IMR-90 (cell line): ENCODE measurements around the gene TYW5. TPM values are rescaled to one million over a fixed set of nuclear protein-coding genes. Genes with fewer than 3 reads are reported as not detected.

Experiments used
- ATAC-seq: fragments of 200-7000 bp; cut with Tn5 transposase; 2 replicates; pipeline ENCODE4 v1.9.1; 2020; ENCODE audit warnings: low read depth, mild to moderate bottlenecking, moderate library complexity
- BruUV-seq: library from RNA; stranded (reverse); fragments of 400-500 nt; replicated peaks from 2 replicates; lab custom pipeline; 2021; lab: Mats Ljungman, UMichigan
- CTCF ChIA-PET: fragments of 300-600 bp; formaldehyde crosslinking; extraction: SDS; loops from one replicate; lab custom pipeline; 2021; ENCODE audit warnings: antibody characterized with exemption; lab: Yijun Ruan, JAX
- POLR2A ChIA-PET: fragments of 300-600 bp; sonication (Branson Sonifier 250); formaldehyde crosslinking; loops from one replicate; lab custom pipeline; 2022; ENCODE audit warnings: antibody characterized with exemption; ENCODE audit not compliant: unreplicated experiment; lab: Charles Lee
- DNase-seq: peaks from one replicate; pipeline ENCODE4 v3.0.0; 2013
- H2AFZ ChIP-seq: replicated peaks from 2 replicates; pipeline ENCODE3; 2013; ENCODE audit warnings: low read length, mild to moderate bottlenecking; ENCODE audit not compliant: poor library complexity
- H2AK5ac ChIP-seq: 2 replicates; pipeline ENCODE4 v1.6.1; 2013; ENCODE audit warnings: low read depth, low read length, inconsistent platforms
- H2AK9ac ChIP-seq: replicated peaks from 2 replicates; pipeline ENCODE3; 2013; ENCODE audit warnings: mild to moderate bottlenecking, low read depth, low read length, moderate library complexity; ENCODE audit not compliant: poor library complexity
- H2BK120ac ChIP-seq: 2 replicates; pipeline ENCODE4 v1.6.1; 2013; ENCODE audit warnings: low read depth, low read length, inconsistent platforms
- H2BK15ac ChIP-seq: 3 replicates; pipeline ENCODE4 v1.6.1; 2013; ENCODE audit warnings: low read depth, low read length, inconsistent platforms
- H2BK20ac ChIP-seq: 2 replicates; pipeline ENCODE4 v1.6.1; 2013; ENCODE audit warnings: low read depth, mild to moderate bottlenecking, inconsistent platforms, low read length, moderate library complexity
- H2BK5ac ChIP-seq: 2 replicates; pipeline ENCODE4 v1.6.1; 2013; ENCODE audit warnings: mild to moderate bottlenecking, low read depth, low read length, inconsistent platforms; ENCODE audit not compliant: poor library complexity, severe bottlenecking
- H3K14ac ChIP-seq: replicated peaks from 2 replicates; pipeline ENCODE4 v1.6.1; 2013; ENCODE audit warnings: low read depth, low read length, inconsistent platforms
- H3K18ac ChIP-seq: 2 replicates; pipeline ENCODE4 v1.6.1; 2013; ENCODE audit warnings: low read depth, low read length, control low read depth
- H3K23ac ChIP-seq: 2 replicates; pipeline ENCODE4 v1.6.1; 2013; ENCODE audit warnings: low read depth, low read length, inconsistent platforms
- H3K27ac ChIP-seq: 2 replicates; pipeline ENCODE4 v1.5.1; 2013; ENCODE audit warnings: mild to moderate bottlenecking, control low read depth, low read length; ENCODE audit not compliant: insufficient read depth
- H3K27me3 ChIP-seq: 2 replicates; pipeline ENCODE4 v1.6.1; 2013; ENCODE audit warnings: low read length; ENCODE audit not compliant: control insufficient read depth, insufficient read depth
- H3K36me3 ChIP-seq: 2 replicates; pipeline ENCODE4 v1.6.1; 2013; ENCODE audit warnings: low read length, mixed read lengths; ENCODE audit not compliant: control insufficient read depth, insufficient read depth
- H3K4ac ChIP-seq: 2 replicates; pipeline ENCODE4 v1.6.1; 2013; ENCODE audit warnings: low read depth, low read length, inconsistent platforms
- H3K4me1 ChIP-seq: 2 replicates; pipeline ENCODE4 v1.6.1; 2013; ENCODE audit warnings: low read length, mixed read lengths; ENCODE audit not compliant: control insufficient read depth, insufficient read depth
- H3K4me2 ChIP-seq: 2 replicates; pipeline ENCODE4 v1.6.1; 2013; ENCODE audit warnings: low read depth, mild to moderate bottlenecking, control low read depth, low read length, moderate library complexity
- H3K4me3 ChIP-seq: 2 replicates; pipeline ENCODE4 v1.5.1; 2013; ENCODE audit warnings: low read depth, mild to moderate bottlenecking, control low read depth, low read length, moderate library complexity; ENCODE audit not compliant: insufficient read depth
- H3K56ac ChIP-seq: 2 replicates; pipeline ENCODE4 v1.6.1; 2013; ENCODE audit warnings: low read length, inconsistent platforms; ENCODE audit not compliant: insufficient read depth; ENCODE audit errors: extremely low read depth
- H3K79me1 ChIP-seq, 2 experiments: 2 replicates each; pipeline ENCODE4 v1.6.1; 2013; ENCODE audit warnings: low read length in 2 of 2, inconsistent platforms in 1 of 2, low read depth in 1 of 2
- H3K9ac ChIP-seq: 2 replicates; pipeline ENCODE4 v1.6.1; 2013; ENCODE audit warnings: low read depth, low read length, control low read depth
- H3K9me1 ChIP-seq: 2 replicates; pipeline ENCODE4 v1.6.1; 2013; ENCODE audit warnings: low read length, inconsistent platforms; ENCODE audit not compliant: insufficient read depth
- H3K9me3 ChIP-seq: 2 replicates; pipeline ENCODE4 v1.6.1; 2013; ENCODE audit warnings: low read length; ENCODE audit not compliant: control insufficient read depth, insufficient read depth
- H4K20me1 ChIP-seq: 2 replicates; pipeline ENCODE4 v1.6.1; 2013; ENCODE audit warnings: low read length, inconsistent platforms; ENCODE audit not compliant: insufficient read depth
- H4K5ac ChIP-seq: 2 replicates; pipeline ENCODE4 v1.6.1; 2013; ENCODE audit warnings: mild to moderate bottlenecking, low read depth, low read length, control low read depth
- H4K8ac ChIP-seq, 2 experiments: 2 replicates each; pipeline ENCODE4 v1.6.1; 2013; ENCODE audit warnings: low read depth in 2 of 2, low read length in 2 of 2, control low read depth in 1 of 2, inconsistent platforms in 1 of 2
- H4K91ac ChIP-seq: 2 replicates; pipeline ENCODE4 v1.6.1; 2013; ENCODE audit warnings: low read depth, low read length, inconsistent platforms; ENCODE audit not compliant: insufficient read depth
- MAFK ChIP-seq: IDR thresholded peaks from 2 replicates; pipeline ENCODE4 v1.6.1; 2012; ENCODE audit warnings: low read depth, low read length, improper control_type of control experiment
- MAZ ChIP-seq: IDR thresholded peaks from 2 replicates; pipeline ENCODE4 v1.6.1; 2012; ENCODE audit warnings: low read depth, mild to moderate bottlenecking, low read length, improper control_type of control experiment, moderate library complexity, borderline replicate concordance
- RCOR1 ChIP-seq: IDR thresholded peaks from 2 replicates; pipeline ENCODE4 v1.6.1; 2012; ENCODE audit warnings: mild to moderate bottlenecking, low read length, improper control_type of control experiment; ENCODE audit not compliant: insufficient replicate concordance
- RFX5 ChIP-seq: IDR thresholded peaks from 2 replicates; pipeline ENCODE4 v1.8.0; 2012; ENCODE audit warnings: low read depth, mild to moderate bottlenecking, low read length, moderate library complexity
- WGBS, 2 experiments: methylation state at CpG; one replicate each; pipeline versions ENCODE4 v1.1.5 to v1.1.7; 2013; ENCODE audit warnings: missing lambda C conversion rate in 2 of 2; ENCODE audit not compliant: insufficient read length in 1 of 2; ENCODE audit errors: extremely low coverage in 2 of 2; 5-methylcytosine and 5-hydroxymethylcytosine counted together
- dilution Hi-C: fragments of 300-500 bp; cut with HindIII; formaldehyde crosslinking; loops from one replicate; pipeline ENCODE4 v1.14.3; 2018; ENCODE audit warnings: low sequenced_read_pairs; ENCODE audit not compliant: unreplicated experiment
- in situ Hi-C: fragments of 300-500 bp; cut with MboI; formaldehyde crosslinking; loops from 3 replicates; pipeline ENCODE4 v1.14.3; 2019; ENCODE audit warnings: low sequenced_read_pairs, inconsistent platforms, mixed read lengths
- intact Hi-C: fragments of 100-400 bp; cut with micrococcal nuclease; formaldehyde crosslinking; loops from 2 replicates; pipeline ENCODE4 v1.10.0; 2022
- polyA plus RNA-seq, 3 experiments: library from polyadenylated mRNA; depleted of rRNA; stranded (reverse); fragments of >200 nt; gene quantifications; 2 replicates each; pipeline ENCODE4 v1.2.3, GENCODE V29; 2012; ENCODE audit warnings: low replicate concordance in 1 of 3
- total RNA-seq: library from RNA; depleted of rRNA; stranded (reverse); fragments of >200 nt; gene quantifications from 2 replicates; pipeline ENCODE4 v1.2.3, GENCODE V29; 2012

TYW5 gene
- total and polyA plus RNA-seq, 2 of the 4 experiments (the other 2 are of a cell fraction), result 3.8 to 4.0 TPM

DNA sequence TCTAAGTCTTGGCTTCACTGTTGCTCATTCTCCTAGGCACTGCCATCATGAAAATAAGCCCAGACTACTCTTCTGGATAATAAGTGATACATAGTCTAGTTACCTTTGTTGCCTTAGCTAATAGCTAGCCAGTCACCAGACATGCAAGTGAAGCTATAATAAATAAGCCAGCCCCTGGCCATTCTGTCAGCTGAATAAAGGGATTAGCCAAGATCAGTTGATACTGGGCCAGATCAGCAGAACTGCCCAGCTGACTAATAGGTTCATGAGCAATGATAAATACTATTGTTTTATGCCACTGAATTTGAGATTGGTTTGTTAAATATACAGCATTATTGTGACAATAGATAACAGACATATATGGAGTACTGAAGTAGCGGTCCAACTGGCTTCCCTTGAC is 52.2 kb downstream of the TYW5 start:
- no TSS peak for BruUV-seq
- dilution Hi-C loops, result no loop called here
- intact Hi-C loops, result no loop called here

More for the DNA sequence above, 52.2 kb downstream of the TYW5 start:
- Histone ChIP-seq H2BK20ac (no peak overlapping the region), H3K27me3 (peaks cover 4% of the 10 kb centered on the region), H2BK15ac (no peak overlapping the region), H3K4me3 (no peak overlapping the region), H4K5ac (no peak overlapping the region), H4K20me1 (no peaks in the 10 kb centered on the region), H2BK5ac (no peak overlapping the region), H2AK9ac (no peak overlapping the region), H4K8ac (no peak overlapping the region), H3K9ac (no peak overlapping the region), H3K4ac (no peak overlapping the region), H3K79me1 (no peaks in the 10 kb centered on the region), H3K9me3 (peaks cover 2% of the 10 kb centered on the region; the same call in 1 of the 2 replicates), H3K9me1 (no peaks in the 10 kb centered on the region), H2AFZ (no peak overlapping the region), H3K27ac (no peak overlapping the region), H3K4me2 (no peak overlapping the region), H3K14ac (no peak overlapping the region), H2AK5ac (no peak overlapping the region), H3K36me3 (no peaks in the 10 kb centered on the region), H3K4me1 (no peaks in the 10 kb centered on the region), H3K23ac (no peak overlapping the region), H3K18ac (no peak overlapping the region), H4K91ac (no peak overlapping the region), H2BK120ac (no peak overlapping the region), H3K56ac (no peak overlapping the region)
- ChIA-PET POLR2A (no interaction called here), CTCF (no interaction called here)
- in situ Hi-C loops, result no loop called here
- TF ChIP-seq MAZ, result no peak
- no peak for TF ChIP-seq RFX5
- no peak for TF ChIP-seq RCOR1
- no peak for TF ChIP-seq MAFK
- no peak for ATAC-seq
- WGBS, 2 experiments, result no CpG with 5 or more reads among the region's 1 CpG
- DNase-seq, result no peak
